Peyer's patch (tissue), 4 donors: ENCODE results near the gene DHRS3. TPM values are rescaled to one million over a fixed set of nuclear protein-coding genes. Genes with fewer than 3 reads are reported as not detected.

Experiments used
- DNase-seq, 3 donors: peaks; one replicate each; pipeline ENCODE4 v3.0.0-alpha.2; 2017 to 2019
- H3K27ac ChIP-seq, 4 donors: fragments of 200-600 bp; sonication (generic); one replicate each; pipeline ENCODE4 v1.5.1; 2016 to 2019
- H3K27me3 ChIP-seq, 2 donors: fragments of 200-600 bp; sonication (generic); one replicate each; pipeline ENCODE4 v1.5.1; 2019
- H3K36me3 ChIP-seq, 3 donors: fragments of 200-600 bp; sonication (generic); one replicate each; pipeline ENCODE4 v1.5.1; 2016 to 2019
- H3K4me1 ChIP-seq, 4 donors: fragments of 200-600 bp; sonication (generic); one replicate each; pipeline ENCODE4 v1.5.1; 2016 to 2019
- H3K4me3 ChIP-seq, 4 donors: fragments of 200-600 bp; sonication (generic); 1 replicate in 3 of 4; 2 replicates in 1 of 4; pipeline ENCODE4 v1.5.1; 2016 to 2019; ENCODE audit warnings: mild to moderate bottlenecking in 1 of 4
- H3K9me3 ChIP-seq, 4 donors: fragments of 200-600 bp; sonication (generic); one replicate each; pipeline ENCODE4 v1.5.1; 2016 to 2019; ENCODE audit warnings: mild to moderate bottlenecking in 1 of 4
- CTCF ChIP-seq, 6 experiments: fragments of 450-650 bp in 4 of 6; fragments of 200-600 bp in 2 of 6; sonication (generic) in 1 of 6; IDR thresholded peaks; one replicate each; pipeline ENCODE4 v1.5.1; 2017 to 2019; ENCODE audit warnings: antibody characterized with exemption in 6 of 6, mild to moderate bottlenecking in 3 of 6, moderate library complexity in 1 of 6
- POLR2A ChIP-seq, 2 donors: fragments of 450-650 bp; IDR thresholded peaks; one replicate each; pipeline ENCODE4 v1.5.1; 2017; ENCODE audit warnings: antibody characterized with exemption in 2 of 2, mild to moderate bottlenecking in 2 of 2, moderate library complexity in 2 of 2
- total RNA-seq, 4 donors: library from RNA; depleted of rRNA; stranded (reverse); fragments of >200 nt; gene quantifications; one replicate each; pipeline ENCODE4 v1.1.0, GENCODE V29; 2016

The DHRS3 gene
- total RNA-seq, 4 donors from 2014 or later = 34.7 to 179 (median 108) TPM

GRCh38 chr1:12622506-12622905 lies 4.5 kb upstream of the DHRS3 start:
- TF ChIP-seq POLR2A (IDR thresholded peaks at IDR 0.05) (no peak), CTCF (IDR thresholded peaks at IDR 0.05) (no peak)
- Histone ChIP-seq H3K27ac (peak overlapping the region in 1 of 4 donors; percentile 14), H3K4me3 (no peak overlapping the region), H3K27me3 (no peaks in the 10 kb centered on the region), H3K9me3 (no peaks in the 10 kb centered on the region), H3K36me3 (no peaks in the 10 kb centered on the region), H3K4me1 (peaks cover 0 to 20% (median 8%) of the 10 kb centered on the region in 4 donors)
- peak in 1 of 3 donors; percentile 48 for DNase-seq

- no peak overlapping the region for H3K4me3 ChIP-seq
- H3K27me3 ChIP-seq = no peaks in the 10 kb centered on the region
- H3K4me1 ChIP-seq = peaks cover 0 to 21% (median 10%) of the 10 kb centered on the region in 4 donors
- no peak for TF ChIP-seq POLR2A (IDR thresholded peaks at IDR 0.05)
- TF ChIP-seq CTCF (IDR thresholded peaks at IDR 0.05) = no peak
- H3K27ac ChIP-seq = peak overlapping the region in 2 of 4 donors; percentile 3 to 14
- no peaks in the 10 kb centered on the region for H3K36me3 ChIP-seq
- DNase-seq = peak in 1 of 3 donors; percentile 39
- no peaks in the 10 kb centered on the region for H3K9me3 ChIP-seq
Observed at GRCh38 chr1:12621346-12622335, 3.6 kb upstream of the DHRS3 start.

GRCh38 chr1:12620931-12621330 lies 2.9 kb upstream of the DHRS3 start:
- H3K27me3 ChIP-seq = no peaks in the 10 kb centered on the region
- peaks cover 0 to 22% (median 10%) of the 10 kb centered on the region in 4 donors for H3K4me1 ChIP-seq
- no peak overlapping the region for H3K4me3 ChIP-seq
- TF ChIP-seq CTCF (IDR thresholded peaks at IDR 0.05) = no peak
- TF ChIP-seq POLR2A (IDR thresholded peaks at IDR 0.05) = no peak
- no peak for DNase-seq
- H3K9me3 ChIP-seq = no peaks in the 10 kb centered on the region
- peak overlapping the region in 1 of 4 donors; percentile 6 for H3K27ac ChIP-seq
- no peaks in the 10 kb centered on the region for H3K36me3 ChIP-seq

GRCh38 chr1:12620488-12620865 lies 2.5 kb upstream of the DHRS3 start:
- no peaks in the 10 kb centered on the region for H3K36me3 ChIP-seq
- H3K27me3 ChIP-seq = no peaks in the 10 kb centered on the region
- no peak for DNase-seq
- H3K4me3 ChIP-seq = no peak overlapping the region
- peaks cover 0 to 22% (median 10%) of the 10 kb centered on the region in 4 donors for H3K4me1 ChIP-seq
- no peaks in the 10 kb centered on the region for H3K9me3 ChIP-seq
- H3K27ac ChIP-seq = peak overlapping the region in 1 of 4 donors; percentile 94
- TF ChIP-seq CTCF (IDR thresholded peaks at IDR 0.05) (no peak), POLR2A (IDR thresholded peaks at IDR 0.05) (no peak)

GRCh38 chr1:12619792-12620487 lies 1.9 kb upstream of the DHRS3 start:
- DNase-seq = peak; percentile 79 to 94 (median 89)
- Histone ChIP-seq H3K4me1 (peaks cover 0 to 24% (median 11%) of the 10 kb centered on the region in 4 donors), H3K9me3 (no peaks in the 10 kb centered on the region), H3K27me3 (no peaks in the 10 kb centered on the region), H3K4me3 (peak overlapping the region; percentile 53 to 92 (median 70)), H3K27ac (peak overlapping the region; percentile 81 to 96 (median 92)), H3K36me3 (no peaks in the 10 kb centered on the region)
- TF ChIP-seq POLR2A (IDR thresholded peaks at IDR 0.05) = peak in 1 of 2 donors; percentile 17
- peak; percentile 85 to 99 (median 96) for TF ChIP-seq CTCF (IDR thresholded peaks at IDR 0.05)
